Colonic mucosa (tissue), 4 donors: Measurements from ENCODE around the gene MACROH2A1. TPM values are rescaled to one million over a fixed set of nuclear protein-coding genes. Genes with fewer than 3 reads are reported as not detected.

Source experiments
- DNase-seq: peaks from one replicate; pipeline ENCODE4 v3.0.0-alpha.2; 2020
- H3K27ac ChIP-seq: fragments of 200-600 bp; one replicate; pipeline ENCODE4 v1.8.0; 2021
- H3K27me3 ChIP-seq: fragments of 200-600 bp; one replicate; pipeline ENCODE4 v1.8.0; 2021
- H3K36me3 ChIP-seq: fragments of 200-600 bp; one replicate; pipeline ENCODE4 v1.8.0; 2021
- H3K4me1 ChIP-seq: fragments of 200-600 bp; one replicate; pipeline ENCODE4 v1.8.0; 2021; ENCODE audit warnings: mild to moderate bottlenecking
- H3K4me3 ChIP-seq: fragments of 200-600 bp; one replicate; pipeline ENCODE4 v1.8.0; 2021
- H3K9ac ChIP-seq, 2 donors: one replicate each; pipeline ENCODE4 v1.7.0; 2013; ENCODE audit warnings: control low read depth in 2 of 2, low read depth in 2 of 2, low read length in 2 of 2
- H3K9me3 ChIP-seq: fragments of 200-600 bp; one replicate; pipeline ENCODE4 v1.8.0; 2021
- CTCF ChIP-seq: fragments of 200-600 bp; IDR thresholded peaks from one replicate; pipeline ENCODE4 v1.8.0; 2022; ENCODE audit warnings: antibody characterized with exemption, mild to moderate bottlenecking
- intact Hi-C: fragments of 100-400 bp; cut with DNase I; formaldehyde crosslinking; loops from one replicate; pipeline ENCODE4 v1.14.1; 2022
- total RNA-seq, 2 donors: library from RNA; stranded (reverse); fragmentation: NEBNext Ultra II Directional in 1 of 2; extraction: Animal tissue kit (Norgen Biotek cat#: 25700) in 1 of 2; gene quantifications; one replicate each; pipeline ENCODE4 v1.2.1, GENCODE V29; 2021
- donor health status: healthy.
- donor health status: DM: no; HTN: no; CAD: no.
- donor health status: DM: no; HTN: no; CAD: no.

The MACROH2A1 gene
- total RNA-seq, 2 donors from 2014 or later = 191 to 323 TPM

- no peak for TF ChIP-seq CTCF
- H3K4me3 ChIP-seq = no peak overlapping the region
- no peak overlapping the region for H3K27ac ChIP-seq
- no peaks in the 10 kb centered on the region for H3K9me3 ChIP-seq
- no peak for DNase-seq
- intact Hi-C loops = no loop called here
- H3K9ac ChIP-seq = no peak overlapping the region
- no peaks in the 10 kb centered on the region for H3K27me3 ChIP-seq
- no peaks in the 10 kb centered on the region for H3K4me1 ChIP-seq
- peaks cover 5% of the 10 kb centered on the region for H3K36me3 ChIP-seq
Measured at GRCh38 chr5:135379046-135379654, 19.9 kb downstream of the MACROH2A1 start.

GRCh38 chr5:135377751-135378680, 21.0 kb downstream of the MACROH2A1 start:
- H3K4me1 ChIP-seq = no peaks in the 10 kb centered on the region
- H3K36me3 ChIP-seq = peaks cover 5% of the 10 kb centered on the region
- no peak for DNase-seq
- H3K9ac ChIP-seq = no peak overlapping the region
- no peaks in the 10 kb centered on the region for H3K27me3 ChIP-seq
- TF ChIP-seq CTCF = no peak
- no peak overlapping the region for H3K4me3 ChIP-seq
- intact Hi-C loops = no loop called here
- no peaks in the 10 kb centered on the region for H3K9me3 ChIP-seq
- no peak overlapping the region for H3K27ac ChIP-seq

GRCh38 chr5:135376961-135377624, 21.9 kb downstream of the MACROH2A1 start:
- Histone ChIP-seq H3K4me3 (no peak overlapping the region), H3K4me1 (peaks cover 7% of the 10 kb centered on the region), H3K9ac (no peak overlapping the region), H3K27ac (no peak overlapping the region), H3K36me3 (peaks cover 5% of the 10 kb centered on the region), H3K9me3 (no peaks in the 10 kb centered on the region), H3K27me3 (no peaks in the 10 kb centered on the region)
- no peak for TF ChIP-seq CTCF
- no peak for DNase-seq
- intact Hi-C loops = no loop called here

GRCh38 chr5:135375040-135375793, 23.8 kb downstream of the MACROH2A1 start:
- H3K9me3 ChIP-seq = no peaks in the 10 kb centered on the region
- no peak for DNase-seq
- TF ChIP-seq CTCF = no peak
- H3K4me3 ChIP-seq = no peak overlapping the region
- H3K36me3 ChIP-seq = peaks cover 8% of the 10 kb centered on the region
- H3K27ac ChIP-seq = no peak overlapping the region
- H3K4me1 ChIP-seq = peaks cover 11% of the 10 kb centered on the region
- intact Hi-C loops = no loop called here
- H3K9ac ChIP-seq = no peak overlapping the region
- no peaks in the 10 kb centered on the region for H3K27me3 ChIP-seq
